Stimulated activated CD4-positive, alpha-beta T cell treated with anti-CD3 and anti-CD28 coated beads, Interleukin-1b, Interleukin-23, amount 100 ng/mL, for 24 hours (primary cell): ENCODE results near the gene IER5L.

Experiments
- DNase-seq, 4 experiments: peaks; one replicate each; pipeline ENCODE4 v3.0.0-alpha.2; 2020; ENCODE audit warnings: low read depth in 4 of 4, low spot score in 1 of 4

IER5L gene

DNA sequence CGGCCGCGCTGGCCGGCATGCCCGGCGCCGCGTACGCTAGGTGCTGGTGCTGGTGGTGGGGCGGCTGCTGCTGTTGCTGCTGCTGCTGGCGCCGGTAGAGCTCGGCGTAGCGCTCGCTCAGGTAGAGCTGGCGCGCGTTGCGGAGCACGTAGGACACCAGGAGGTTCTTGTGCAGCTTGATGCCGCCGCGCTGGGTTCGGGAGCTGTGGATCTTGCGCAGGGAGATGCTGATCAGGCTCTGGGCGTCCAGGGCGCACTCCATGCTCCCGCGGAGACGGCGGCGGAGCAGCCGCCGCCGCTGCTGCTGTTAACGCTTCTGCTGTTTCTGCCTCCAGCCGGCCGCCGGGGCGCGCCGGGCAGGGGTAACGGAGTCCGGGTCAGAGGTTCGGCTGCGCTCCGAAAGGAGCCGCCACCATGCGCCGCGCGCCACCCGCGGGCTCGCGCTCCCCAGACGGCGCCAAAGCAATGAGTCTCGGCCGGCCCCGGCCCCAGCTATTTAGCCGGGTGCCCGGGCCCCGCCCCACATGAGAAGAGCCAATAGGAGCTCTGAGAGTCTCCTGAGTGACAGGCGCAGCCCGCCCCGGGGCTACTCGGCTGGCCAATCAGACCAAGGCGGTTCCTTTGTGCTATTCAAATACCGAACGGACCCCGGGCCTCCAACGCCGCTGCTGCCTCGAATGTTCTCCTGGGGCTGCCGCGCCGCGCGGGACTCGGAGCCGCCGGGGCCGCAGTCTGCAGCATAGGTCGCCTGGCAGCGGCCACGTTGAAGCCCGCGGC is at the start of gene IER5L:
IER5L (minus strand) TSS at position 471 of the 777 bp plus-strand sequence; CDS start at position 262, 209 bp downstream.
- peak; percentile 76 to 91 (median 86) for DNase-seq

DNA sequence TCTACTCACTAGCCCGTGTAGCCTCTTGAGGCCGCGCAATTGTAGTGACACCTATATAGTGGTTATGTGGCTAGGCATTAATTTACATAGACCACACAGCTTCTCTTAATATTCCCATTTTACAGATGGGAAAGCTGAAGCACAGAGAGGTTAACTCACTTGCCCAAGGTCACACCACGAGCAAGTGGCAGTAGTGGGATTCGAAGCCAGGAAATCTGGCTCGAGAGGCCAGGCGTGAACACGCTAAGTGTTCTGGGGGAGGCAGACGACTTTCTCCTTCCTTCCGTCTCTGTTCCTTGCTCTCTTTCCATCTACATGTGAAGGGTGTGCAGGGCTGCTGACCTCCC is 49.8 kb upstream of the IER5L start:
- no peak for DNase-seq

GRCh38 chr9:129225815-129226214 is 47.8 kb upstream of the IER5L start:
- no peak for DNase-seq

DNA sequence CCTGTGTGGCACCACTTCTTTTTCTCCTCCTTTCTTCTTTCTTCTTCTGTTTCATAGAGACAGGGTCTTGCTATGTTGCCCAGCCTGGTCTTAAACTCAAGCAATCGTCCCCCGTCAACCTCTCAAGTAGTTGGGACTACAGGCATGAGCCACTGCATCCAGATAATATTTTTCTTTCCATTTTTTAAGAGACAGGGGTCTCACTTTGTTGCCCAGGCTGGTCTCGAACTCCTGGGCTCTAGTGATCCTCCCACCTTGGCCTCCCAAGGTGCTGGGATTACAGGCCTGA is 47.4 kb upstream of the IER5L start:
- DNase-seq: no peak

DNA sequence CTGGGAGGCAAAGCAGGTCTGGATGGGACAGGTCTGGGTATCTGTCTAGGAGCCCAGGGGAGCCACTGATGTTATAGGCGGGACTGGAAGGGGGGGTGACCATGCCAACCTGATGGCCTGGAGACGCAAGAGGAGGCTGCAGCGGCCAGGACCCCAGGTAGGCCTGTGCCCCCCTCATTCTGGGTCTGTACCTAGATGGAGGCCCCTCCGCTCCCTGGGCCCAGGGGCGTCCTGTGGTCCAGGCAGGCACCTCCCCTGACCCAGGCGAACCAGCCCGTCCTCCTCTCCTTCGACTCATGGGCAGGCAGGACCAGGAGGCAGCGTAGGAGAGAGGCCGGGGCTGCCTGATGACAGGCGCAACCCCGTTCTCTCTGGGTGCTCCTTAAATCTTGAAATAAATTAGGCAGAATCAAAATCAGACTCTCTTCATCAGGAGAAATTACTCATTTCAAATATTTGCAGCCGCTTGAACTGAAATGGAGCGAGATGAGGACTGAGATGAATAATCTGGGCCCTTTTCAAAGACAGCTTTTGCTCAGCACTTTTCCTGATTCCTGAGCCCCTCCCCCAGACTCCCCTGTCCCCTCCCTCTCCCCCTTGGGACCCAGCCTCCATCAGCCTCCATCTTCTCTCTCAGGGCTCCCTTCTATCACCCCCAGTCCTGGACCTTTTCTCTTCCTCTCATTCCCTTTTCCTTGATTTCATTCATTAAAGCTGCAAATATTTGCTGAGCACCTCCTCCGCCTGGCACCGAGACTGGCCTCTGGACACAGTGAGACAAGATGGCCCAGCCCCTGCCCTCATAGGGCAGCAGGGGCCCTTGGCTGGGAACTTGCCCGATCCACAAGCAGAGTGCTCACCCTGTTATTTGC is 46.8 kb upstream of the IER5L start:
- no peak for DNase-seq

GRCh38 chr9:129223551-129224208 is 45.6 kb upstream of the IER5L start:
- DNase-seq: no peak

DNA sequence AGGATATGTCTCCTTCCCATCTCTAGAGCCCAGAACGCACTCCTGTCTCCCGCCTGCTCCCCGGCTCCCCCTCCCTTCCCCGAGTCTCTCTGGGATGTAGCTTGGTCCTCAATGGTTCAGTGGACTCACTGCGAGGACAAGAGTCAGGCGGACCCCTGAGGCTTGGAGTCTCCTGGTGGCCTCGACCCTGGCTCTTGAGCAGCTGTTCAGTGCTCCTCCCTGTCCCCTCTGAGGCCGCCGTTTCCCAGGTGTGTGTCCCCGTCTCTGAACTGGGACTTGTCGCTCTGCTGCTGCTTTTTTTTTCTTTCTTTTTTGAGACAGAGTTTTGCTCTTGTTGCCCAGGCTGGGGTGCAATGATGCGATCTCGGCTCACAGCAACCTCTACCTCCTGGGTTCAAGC is 44.8 kb upstream of the IER5L start:
- DNase-seq: no peak

- DNase-seq: no peak
Measured at GRCh38 chr9:129221979-129222635, 44.0 kb upstream of the IER5L start.

DNA sequence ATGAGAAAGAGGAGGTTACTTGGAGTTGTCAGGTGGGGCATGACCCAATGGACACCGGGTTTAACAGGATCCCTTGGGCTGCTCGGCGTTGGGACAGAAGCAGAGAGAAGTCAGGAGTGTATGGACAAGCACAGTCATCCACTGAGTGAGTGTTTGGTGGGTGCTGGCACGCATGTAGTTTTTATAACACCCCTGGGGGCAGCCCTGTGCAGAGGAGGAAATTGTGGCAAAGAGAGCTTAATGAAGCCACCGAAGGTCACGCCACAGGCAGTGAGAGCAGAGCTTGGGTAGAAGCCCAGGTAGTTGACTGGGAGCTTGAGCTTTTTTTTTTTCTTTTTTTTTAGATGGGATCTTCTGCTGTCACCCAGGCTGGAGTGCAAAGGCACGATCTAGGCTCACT is 43.2 kb upstream of the IER5L start:
- no peak for DNase-seq

DNA sequence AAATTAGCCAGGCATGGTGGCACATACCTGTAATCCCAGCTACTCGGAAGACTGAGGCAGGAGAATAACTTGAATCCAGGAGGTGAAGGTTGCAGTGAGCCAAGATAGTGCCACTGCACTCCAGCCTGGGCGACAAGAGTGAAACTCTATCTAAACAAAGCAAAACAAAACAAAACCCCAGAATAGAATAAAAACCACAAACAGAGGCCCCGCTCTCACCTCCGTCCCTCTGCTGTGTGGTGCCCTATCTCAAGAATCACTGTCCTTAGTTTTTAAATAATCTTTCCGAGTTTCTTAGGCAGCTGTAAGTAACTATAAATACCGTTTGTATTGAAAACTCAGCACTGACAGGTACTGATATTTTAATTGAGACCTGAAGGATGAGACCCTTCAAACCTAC is 42.7 kb upstream of the IER5L start:
- no peak for DNase-seq

GRCh38 chr9:129218918-129219317 is 40.9 kb upstream of the IER5L start:
- no peak for DNase-seq

DNA sequence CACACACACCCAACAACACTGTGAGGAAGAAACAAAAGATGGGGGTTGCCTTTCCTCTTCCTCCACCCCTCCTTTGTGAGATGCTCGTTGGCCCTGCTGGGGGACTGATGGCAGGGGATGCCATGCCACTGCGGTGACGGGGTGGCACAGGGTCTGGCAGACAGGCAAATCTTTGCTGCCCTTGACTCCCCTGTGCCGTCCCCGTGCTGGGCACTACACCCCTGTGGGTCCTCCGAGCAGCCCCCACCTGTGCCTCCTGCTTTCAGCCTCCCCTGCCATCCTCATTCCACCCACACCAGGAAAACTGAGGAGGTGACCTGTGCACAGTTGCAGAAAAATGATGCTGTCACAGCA is 40.2 kb upstream of the IER5L start:
- DNase-seq: no peak

DNA sequence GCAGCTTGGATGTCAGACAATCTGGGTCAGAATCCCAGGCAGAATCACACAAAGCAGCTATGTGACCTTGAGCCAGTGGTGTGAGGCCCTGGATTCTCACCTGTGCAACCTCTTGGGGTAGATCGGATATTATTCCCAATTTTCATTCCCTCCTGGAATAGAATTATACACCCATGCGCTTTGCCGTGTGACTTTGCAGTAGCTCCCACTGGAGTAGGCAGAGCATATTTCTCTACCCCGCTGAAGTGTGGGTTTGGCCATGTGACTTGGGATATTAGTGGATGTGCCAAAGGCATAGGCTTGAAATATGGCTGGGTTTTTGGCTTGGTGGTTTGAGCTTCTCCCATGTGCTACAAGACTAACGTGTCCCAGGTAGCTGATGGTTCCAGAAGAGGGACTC is 35.5 kb upstream of the IER5L start:
- no peak for DNase-seq

- no peak for DNase-seq
Measured at GRCh38 chr9:129211686-129212085, 33.6 kb upstream of the IER5L start.

DNA sequence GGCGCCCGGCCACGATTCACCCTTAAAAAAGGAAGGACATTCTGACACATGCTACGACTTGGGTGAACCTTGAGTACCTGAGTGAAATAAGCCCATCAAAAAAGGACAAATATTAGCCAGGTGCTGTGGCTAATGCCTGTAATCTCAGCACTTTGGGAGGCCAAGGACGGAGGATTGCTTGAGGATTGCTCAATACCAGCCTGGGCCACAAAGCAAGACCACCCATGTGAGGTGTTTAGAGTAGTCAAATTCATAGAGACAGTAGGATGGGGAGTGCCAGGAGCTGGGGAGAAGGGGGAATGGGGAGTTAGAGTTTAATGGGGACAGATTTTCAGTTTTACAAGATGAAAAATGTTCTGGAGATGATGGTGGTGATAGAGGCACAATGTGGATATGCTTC is 32.1 kb upstream of the IER5L start:
- DNase-seq: no peak

DNA sequence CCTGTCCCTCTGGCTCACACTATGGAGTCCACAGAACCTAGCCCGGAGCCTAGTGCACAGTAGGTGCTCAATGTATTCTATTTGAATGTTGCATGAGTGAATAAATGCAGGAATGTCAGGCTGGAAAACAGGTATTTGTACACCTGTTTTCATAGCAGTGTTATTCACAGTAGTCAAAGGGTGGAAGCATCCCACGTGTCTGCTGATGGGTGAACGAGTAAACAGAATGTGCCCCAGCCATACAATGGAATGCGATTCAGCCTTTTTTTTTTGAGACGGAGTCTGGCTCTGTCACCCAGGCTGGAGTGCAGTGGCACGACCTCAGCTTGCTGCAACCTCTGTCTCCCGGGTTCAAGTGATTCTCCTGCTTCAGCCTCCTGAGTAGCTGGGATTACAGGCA is 31.5 kb upstream of the IER5L start:
- DNase-seq: no peak

DNA sequence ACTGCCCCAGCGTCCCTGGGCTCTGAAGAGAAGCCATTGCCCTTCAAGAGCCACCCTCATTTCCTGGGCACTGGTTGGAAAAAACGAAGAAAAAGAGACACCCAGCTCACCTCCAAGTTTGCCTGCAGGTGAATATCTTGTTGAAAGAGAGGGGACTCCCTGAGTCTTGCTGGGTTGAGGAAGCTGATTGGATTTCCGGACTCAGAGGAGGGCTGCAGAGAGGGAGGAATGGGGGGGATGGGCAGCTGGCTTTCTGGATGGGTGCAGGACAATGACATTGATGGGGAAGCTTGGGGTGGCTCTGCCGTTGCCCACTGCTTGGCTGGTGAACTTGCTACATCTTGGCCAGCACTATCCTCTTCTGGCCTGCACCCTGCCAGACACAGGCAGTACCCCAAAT is 31.0 kb upstream of the IER5L start:
- no peak for DNase-seq

DNA sequence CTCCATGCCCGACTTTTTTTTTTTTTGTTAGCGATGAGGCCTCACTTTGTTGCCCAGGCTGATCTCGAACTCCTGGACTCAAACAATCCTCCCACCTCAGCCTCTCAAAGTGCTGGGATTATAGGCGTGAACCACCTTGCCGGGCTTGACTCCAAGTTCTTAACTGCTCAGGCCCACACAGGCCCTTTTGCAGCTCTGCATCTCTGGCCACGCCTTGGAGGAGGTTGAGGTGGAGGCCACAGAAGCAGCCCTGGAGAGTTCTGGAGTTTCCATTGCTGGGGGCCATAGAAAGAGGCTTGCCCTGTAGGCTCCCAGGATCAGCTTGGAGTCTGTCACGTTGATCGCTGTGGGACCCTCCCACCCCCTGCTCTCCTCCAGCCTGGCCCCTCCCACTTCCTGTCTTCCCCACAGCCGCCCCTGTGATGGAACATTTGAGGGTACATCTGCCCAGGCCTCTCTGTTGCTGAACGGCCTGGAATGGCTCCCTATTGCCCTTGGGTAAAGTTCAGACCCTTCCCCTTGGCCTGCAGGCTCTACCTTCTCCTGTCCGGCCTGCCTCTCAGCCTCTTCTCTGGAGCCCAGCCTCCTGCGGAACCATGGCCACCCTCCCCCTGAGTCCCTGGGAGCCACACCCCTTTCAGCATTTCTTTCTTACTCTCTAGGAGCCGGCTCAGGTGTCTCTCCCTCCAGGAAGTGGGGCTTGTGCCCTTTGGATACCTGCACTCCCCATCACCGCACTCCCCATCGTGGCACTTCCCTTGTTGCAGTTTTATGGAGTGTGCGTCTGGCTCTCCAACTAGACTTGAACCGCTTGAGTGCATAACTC is 30.4 kb upstream of the IER5L start:
- DNase-seq: peak in 3 of 4 experiments; percentile 14 to 57 (median 28)

GRCh38 chr9:129206905-129207304 is 28.8 kb upstream of the IER5L start:
- no peak for DNase-seq

DNA sequence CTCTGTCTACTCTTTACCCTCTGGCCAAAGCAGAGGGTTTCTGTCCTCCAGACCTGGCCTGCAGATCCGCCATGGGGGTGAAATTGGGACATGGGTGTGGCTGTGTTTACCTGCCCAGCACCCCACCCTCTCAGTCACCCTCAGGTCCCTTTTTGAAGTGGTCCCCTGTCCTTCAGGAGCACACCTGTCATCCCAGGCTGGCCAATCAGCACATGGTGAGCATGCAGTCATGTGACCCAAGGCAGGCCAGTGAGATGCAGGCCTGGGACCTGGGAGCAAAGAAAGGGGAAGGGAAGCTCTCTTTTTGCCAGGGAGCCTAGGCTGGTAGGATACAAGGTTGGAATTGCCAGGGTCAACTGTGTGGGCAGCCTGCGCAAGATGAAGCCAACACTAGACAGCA is 28.3 kb upstream of the IER5L start:
- DNase-seq: no peak

GRCh38 chr9:129204840-129205239 is 26.8 kb upstream of the IER5L start:
- DNase-seq: no peak
